H1 (cell line): ENCODE measurements around the gene ARHGEF7. TPM values are rescaled to one million over a fixed set of nuclear protein-coding genes. Genes with fewer than 3 reads are reported as not detected.

Experiments used
- BACH1 ChIP-seq: IDR thresholded peaks from 2 replicates; pipeline ENCODE4 v1.6.1; 2012; ENCODE audit warnings: low read length, improper control_type of control experiment
- CREB1 ChIP-seq: IDR thresholded peaks from 2 replicates; pipeline ENCODE4 v1.6.1; 2012; ENCODE audit warnings: inconsistent platforms
- GABPA ChIP-seq: IDR thresholded peaks from 2 replicates; pipeline ENCODE4 v1.6.1; 2011; ENCODE audit warnings: mild to moderate bottlenecking, low read length, moderate library complexity, borderline replicate concordance; ENCODE audit not compliant: insufficient read depth
- KDM5A ChIP-seq: fragments of 200-600 bp; IDR thresholded peaks from 2 replicates; pipeline ENCODE4 v1.7.1; 2012; ENCODE audit warnings: mild to moderate bottlenecking, low read length, inconsistent platforms, mixed read lengths
- MAX ChIP-seq: IDR thresholded peaks from 2 replicates; pipeline ENCODE4 v1.6.1; 2012; ENCODE audit warnings: inconsistent platforms
- RFX5 ChIP-seq: IDR thresholded peaks from 2 replicates; pipeline ENCODE4 v1.6.1; 2011; ENCODE audit warnings: low read depth, low read length, improper control_type of control experiment, borderline replicate concordance
- polyA plus RNA-seq, 7 experiments: library from polyadenylated mRNA; depleted of rRNA in 3 of 7; stranded (reverse) in 5 of 7; unstranded in 2 of 7; fragments of >200 nt in 5 of 7; fragments of 200-250 nt in 2 of 7; gene quantifications; 1 replicate in 5 of 7; 2 replicates in 1 of 7; 4 replicates in 1 of 7; pipeline versions ENCODE4 v1.2.1 to v1.2.3, GENCODE V29; 2011 to 2013; ENCODE audit warnings: missing spikeins in 2 of 7, mixed read lengths in 2 of 7
- total RNA-seq: library from RNA; stranded (reverse); fragmentation: NEBNext Ultra II Directional; extraction: Animal tissue kit (Norgen Biotek cat#: 25700); gene quantifications from 2 replicates; pipeline ENCODE4 v1.2.1, GENCODE V29; 2021
- TF ChIP-seq, protein P1 (sequence below): fragments of 300-600 bp; sonication (generic); IDR thresholded peaks from 2 replicates; pipeline ENCODE4 v1.7.1; 2012; ENCODE audit warnings: low read length, moderate library complexity, mild to moderate bottlenecking, inconsistent platforms; ENCODE audit not compliant: insufficient replicate concordance
- TF ChIP-seq, protein P2 (sequence below), 3 experiments: IDR thresholded peaks; 1 replicate in 2 of 3; 2 replicates in 1 of 3; pipeline versions ENCODE4 v1.5.1 to v1.6.1; 2011; ENCODE audit warnings: low read length in 3 of 3, mild to moderate bottlenecking in 3 of 3, inconsistent platforms in 2 of 3, low read depth in 1 of 3, moderate library complexity in 1 of 3; ENCODE audit not compliant: insufficient read depth in 1 of 3; ENCODE audit errors: control extremely low read depth in 1 of 3

Gene ARHGEF7
- total and polyA plus RNA-seq, 2 of the 8 experiments (the other 6 are each of a cell fraction or from before 2014, with no cell fraction given): 26.2 to 56.5 TPM

DNA sequence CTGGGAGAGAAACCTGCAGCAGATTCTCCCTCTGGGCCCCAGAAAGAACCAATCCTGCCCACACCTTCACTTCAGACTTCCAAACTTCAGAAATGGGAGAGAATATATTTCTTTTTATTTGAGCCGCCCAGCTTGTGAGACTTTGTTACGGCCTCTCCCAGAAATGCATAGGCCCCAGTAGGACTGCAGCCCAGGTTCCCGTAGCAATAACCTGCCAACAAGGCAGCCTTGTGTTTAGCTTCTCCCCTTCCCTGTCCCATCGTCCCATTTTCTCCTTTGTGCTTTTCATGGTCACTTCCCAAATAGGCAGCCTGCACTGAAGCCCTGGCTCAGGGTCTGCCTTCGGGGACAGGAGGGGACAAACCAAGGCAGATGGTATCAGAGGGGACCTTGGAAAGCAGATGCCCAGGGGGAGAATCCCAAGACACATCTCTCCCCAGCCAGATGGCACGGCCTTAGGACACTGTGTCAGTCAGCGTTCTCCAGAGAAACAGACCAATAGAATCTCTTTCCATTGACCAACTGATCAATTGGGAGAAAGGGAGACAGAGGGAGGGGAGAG, 3.7 kb upstream of the ARHGEF7 start (continued):
- TF ChIP-seq, protein P1, sequence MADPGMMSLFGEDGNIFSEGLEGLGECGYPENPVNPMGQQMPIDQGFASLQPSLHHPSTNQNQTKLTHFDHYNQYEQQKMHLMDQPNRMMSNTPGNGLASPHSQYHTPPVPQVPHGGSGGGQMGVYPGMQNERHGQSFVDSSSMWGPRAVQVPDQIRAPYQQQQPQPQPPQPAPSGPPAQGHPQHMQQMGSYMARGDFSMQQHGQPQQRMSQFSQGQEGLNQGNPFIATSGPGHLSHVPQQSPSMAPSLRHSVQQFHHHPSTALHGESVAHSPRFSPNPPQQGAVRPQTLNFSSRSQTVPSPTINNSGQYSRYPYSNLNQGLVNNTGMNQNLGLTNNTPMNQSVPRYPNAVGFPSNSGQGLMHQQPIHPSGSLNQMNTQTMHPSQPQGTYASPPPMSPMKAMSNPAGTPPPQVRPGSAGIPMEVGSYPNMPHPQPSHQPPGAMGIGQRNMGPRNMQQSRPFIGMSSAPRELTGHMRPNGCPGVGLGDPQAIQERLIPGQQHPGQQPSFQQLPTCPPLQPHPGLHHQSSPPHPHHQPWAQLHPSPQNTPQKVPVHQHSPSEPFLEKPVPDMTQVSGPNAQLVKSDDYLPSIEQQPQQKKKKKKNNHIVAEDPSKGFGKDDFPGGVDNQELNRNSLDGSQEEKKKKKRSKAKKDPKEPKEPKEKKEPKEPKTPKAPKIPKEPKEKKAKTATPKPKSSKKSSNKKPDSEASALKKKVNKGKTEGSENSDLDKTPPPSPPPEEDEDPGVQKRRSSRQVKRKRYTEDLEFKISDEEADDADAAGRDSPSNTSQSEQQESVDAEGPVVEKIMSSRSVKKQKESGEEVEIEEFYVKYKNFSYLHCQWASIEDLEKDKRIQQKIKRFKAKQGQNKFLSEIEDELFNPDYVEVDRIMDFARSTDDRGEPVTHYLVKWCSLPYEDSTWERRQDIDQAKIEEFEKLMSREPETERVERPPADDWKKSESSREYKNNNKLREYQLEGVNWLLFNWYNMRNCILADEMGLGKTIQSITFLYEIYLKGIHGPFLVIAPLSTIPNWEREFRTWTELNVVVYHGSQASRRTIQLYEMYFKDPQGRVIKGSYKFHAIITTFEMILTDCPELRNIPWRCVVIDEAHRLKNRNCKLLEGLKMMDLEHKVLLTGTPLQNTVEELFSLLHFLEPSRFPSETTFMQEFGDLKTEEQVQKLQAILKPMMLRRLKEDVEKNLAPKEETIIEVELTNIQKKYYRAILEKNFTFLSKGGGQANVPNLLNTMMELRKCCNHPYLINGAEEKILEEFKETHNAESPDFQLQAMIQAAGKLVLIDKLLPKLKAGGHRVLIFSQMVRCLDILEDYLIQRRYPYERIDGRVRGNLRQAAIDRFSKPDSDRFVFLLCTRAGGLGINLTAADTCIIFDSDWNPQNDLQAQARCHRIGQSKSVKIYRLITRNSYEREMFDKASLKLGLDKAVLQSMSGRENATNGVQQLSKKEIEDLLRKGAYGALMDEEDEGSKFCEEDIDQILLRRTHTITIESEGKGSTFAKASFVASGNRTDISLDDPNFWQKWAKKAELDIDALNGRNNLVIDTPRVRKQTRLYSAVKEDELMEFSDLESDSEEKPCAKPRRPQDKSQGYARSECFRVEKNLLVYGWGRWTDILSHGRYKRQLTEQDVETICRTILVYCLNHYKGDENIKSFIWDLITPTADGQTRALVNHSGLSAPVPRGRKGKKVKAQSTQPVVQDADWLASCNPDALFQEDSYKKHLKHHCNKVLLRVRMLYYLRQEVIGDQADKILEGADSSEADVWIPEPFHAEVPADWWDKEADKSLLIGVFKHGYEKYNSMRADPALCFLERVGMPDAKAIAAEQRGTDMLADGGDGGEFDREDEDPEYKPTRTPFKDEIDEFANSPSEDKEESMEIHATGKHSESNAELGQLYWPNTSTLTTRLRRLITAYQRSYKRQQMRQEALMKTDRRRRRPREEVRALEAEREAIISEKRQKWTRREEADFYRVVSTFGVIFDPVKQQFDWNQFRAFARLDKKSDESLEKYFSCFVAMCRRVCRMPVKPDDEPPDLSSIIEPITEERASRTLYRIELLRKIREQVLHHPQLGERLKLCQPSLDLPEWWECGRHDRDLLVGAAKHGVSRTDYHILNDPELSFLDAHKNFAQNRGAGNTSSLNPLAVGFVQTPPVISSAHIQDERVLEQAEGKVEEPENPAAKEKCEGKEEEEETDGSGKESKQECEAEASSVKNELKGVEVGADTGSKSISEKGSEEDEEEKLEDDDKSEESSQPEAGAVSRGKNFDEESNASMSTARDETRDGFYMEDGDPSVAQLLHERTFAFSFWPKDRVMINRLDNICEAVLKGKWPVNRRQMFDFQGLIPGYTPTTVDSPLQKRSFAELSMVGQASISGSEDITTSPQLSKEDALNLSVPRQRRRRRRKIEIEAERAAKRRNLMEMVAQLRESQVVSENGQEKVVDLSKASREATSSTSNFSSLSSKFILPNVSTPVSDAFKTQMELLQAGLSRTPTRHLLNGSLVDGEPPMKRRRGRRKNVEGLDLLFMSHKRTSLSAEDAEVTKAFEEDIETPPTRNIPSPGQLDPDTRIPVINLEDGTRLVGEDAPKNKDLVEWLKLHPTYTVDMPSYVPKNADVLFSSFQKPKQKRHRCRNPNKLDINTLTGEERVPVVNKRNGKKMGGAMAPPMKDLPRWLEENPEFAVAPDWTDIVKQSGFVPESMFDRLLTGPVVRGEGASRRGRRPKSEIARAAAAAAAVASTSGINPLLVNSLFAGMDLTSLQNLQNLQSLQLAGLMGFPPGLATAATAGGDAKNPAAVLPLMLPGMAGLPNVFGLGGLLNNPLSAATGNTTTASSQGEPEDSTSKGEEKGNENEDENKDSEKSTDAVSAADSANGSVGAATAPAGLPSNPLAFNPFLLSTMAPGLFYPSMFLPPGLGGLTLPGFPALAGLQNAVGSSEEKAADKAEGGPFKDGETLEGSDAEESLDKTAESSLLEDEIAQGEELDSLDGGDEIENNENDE: no peak
- TF ChIP-seq CREB1 (no peak), GABPA (no peak), RFX5 (no peak), BACH1 (no peak), MAX (no peak), KDM5A (no peak)
- TF ChIP-seq, protein P2, sequence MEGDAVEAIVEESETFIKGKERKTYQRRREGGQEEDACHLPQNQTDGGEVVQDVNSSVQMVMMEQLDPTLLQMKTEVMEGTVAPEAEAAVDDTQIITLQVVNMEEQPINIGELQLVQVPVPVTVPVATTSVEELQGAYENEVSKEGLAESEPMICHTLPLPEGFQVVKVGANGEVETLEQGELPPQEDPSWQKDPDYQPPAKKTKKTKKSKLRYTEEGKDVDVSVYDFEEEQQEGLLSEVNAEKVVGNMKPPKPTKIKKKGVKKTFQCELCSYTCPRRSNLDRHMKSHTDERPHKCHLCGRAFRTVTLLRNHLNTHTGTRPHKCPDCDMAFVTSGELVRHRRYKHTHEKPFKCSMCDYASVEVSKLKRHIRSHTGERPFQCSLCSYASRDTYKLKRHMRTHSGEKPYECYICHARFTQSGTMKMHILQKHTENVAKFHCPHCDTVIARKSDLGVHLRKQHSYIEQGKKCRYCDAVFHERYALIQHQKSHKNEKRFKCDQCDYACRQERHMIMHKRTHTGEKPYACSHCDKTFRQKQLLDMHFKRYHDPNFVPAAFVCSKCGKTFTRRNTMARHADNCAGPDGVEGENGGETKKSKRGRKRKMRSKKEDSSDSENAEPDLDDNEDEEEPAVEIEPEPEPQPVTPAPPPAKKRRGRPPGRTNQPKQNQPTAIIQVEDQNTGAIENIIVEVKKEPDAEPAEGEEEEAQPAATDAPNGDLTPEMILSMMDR (IDR thresholded peaks at IDR 0.05; ENCODE audit: control extremely low read depth in 1 of 3, insufficient read depth in 1 of 3, low read depth in 1 of 3, low read length in 3 of 3): no peak
